Activated naive CD8-positive, alpha-beta T cell treated with anti-CD3 and anti-CD28 coated beads for 36 hours (primary cell): ENCODE measurements around the gene PSMG3. TPM values are rescaled to one million over a fixed set of nuclear protein-coding genes. Genes with fewer than 3 reads are reported as not detected.

Experiments
- DNase-seq: peaks from one replicate; pipeline ENCODE4 v3.0.0; 2021
- H3K27ac Mint-ChIP-seq: one replicate; pipeline ENCODE4 v1.8.0; 2022; ENCODE audit warnings: mild to moderate bottlenecking, moderate library complexity, mixed read lengths
- H3K27me3 Mint-ChIP-seq: one replicate; pipeline ENCODE4 v1.8.0; 2022; ENCODE audit warnings: mild to moderate bottlenecking, mixed read lengths
- H3K36me3 Mint-ChIP-seq: one replicate; pipeline ENCODE4 v1.8.0; 2021; ENCODE audit warnings: mild to moderate bottlenecking, mixed read lengths
- H3K4me1 Mint-ChIP-seq: one replicate; pipeline ENCODE4 v1.8.0; 2021; ENCODE audit warnings: mixed read lengths
- H3K4me3 Mint-ChIP-seq: one replicate; pipeline ENCODE4 v1.8.0; 2022; ENCODE audit warnings: mild to moderate bottlenecking, moderate library complexity, mixed read lengths
- H3K9me3 Mint-ChIP-seq: one replicate; pipeline ENCODE4 v1.8.0; 2022; ENCODE audit warnings: mixed read lengths
- total RNA-seq, 2 experiments: library from RNA; stranded (reverse); gene quantifications; one replicate each; pipeline ENCODE4 v1.2.3, GENCODE V29; 2021

Gene PSMG3
- total RNA-seq: 10 to 100 TPM; 55.1 to 57.0 TPM

DNA sequence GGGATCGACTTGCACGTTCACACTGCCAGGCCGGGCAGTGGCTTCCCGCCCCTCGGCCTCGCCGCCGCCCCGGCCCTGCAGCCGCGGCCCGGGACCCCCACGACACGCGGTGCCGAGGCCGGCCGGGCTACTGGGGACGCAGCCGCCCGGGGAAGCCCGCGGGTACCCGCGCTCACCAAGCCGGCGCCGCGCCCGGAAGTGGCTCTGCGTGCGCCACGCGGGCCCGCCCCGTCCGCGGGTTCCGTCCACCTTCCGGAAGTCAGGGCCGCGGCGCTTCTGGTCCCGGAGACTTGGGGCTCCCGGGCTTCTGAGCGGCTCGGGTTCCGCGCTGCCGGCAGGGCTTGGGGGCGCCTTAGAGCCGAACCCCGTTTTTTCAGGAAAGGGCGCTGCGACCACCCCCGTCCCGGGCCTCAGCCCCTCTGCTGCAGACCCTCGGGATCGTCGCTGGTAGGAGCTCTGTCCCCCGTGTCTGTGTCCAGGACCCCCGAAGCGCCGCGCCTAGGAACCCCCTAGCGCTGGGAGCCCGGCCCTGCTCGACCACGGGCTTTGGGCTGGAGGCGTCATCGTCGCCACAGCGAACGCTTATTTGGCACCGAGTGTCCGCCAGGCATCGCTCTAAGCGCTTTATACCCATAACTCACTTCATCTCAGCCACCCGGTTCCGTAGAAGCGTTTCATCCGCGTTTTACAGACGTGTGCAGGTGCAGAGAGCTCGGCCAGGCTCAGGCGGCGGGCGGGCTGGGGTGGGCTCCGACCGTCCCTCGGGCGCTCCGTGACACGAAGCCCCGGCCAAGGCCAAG lies at the start of gene PSMG3:
Gene PSMG3, minus strand, starts transcription at position 200 of the 800 bp plus-strand sequence. CDS start 693 bp downstream, outside the sequence.
- Mint-ChIP-seq H3K4me3 (peak within 1 kb of the TSS; percentile 92), H3K4me1 (peaks cover 32% of the 10 kb centered on the region), H3K27me3 (no peaks in the 10 kb centered on the region), H3K27ac (peak within 1 kb of the TSS; percentile 91), H3K36me3 (peaks cover 16% of the 10 kb centered on the region), H3K9me3 (no peaks in the 10 kb centered on the region)
- peak; percentile 94 for DNase-seq

DNA sequence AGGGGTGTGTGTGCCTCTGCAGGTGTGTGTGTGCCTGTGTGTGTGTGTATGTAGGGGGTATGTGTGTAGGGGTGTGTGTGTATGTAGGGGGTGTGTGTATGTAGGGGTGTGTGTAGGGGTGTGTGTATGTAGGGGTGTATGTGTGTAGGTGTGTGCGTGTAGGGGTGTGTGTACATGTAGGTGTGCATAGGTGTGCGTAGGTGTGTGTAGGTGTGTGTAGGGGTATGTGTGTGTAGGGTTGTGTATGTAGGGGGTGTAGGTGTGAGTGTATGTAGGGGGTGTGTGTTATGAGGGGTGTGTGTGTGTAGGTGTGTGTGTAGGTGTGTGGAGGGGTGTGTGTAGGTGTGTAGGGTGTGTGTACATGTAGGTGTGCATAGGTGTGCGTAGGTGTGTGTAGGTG lies 48.6 kb upstream of the PSMG3 start:
- no peaks in the 10 kb centered on the region for H3K27me3 Mint-ChIP-seq
- no peaks in the 10 kb centered on the region for H3K36me3 Mint-ChIP-seq
- H3K4me3 Mint-ChIP-seq: no peak overlapping the region
- DNase-seq: no peak
- H3K4me1 Mint-ChIP-seq: no peaks in the 10 kb centered on the region
- peaks cover 2% of the 10 kb centered on the region for H3K9me3 Mint-ChIP-seq
- no peak overlapping the region for H3K27ac Mint-ChIP-seq

DNA sequence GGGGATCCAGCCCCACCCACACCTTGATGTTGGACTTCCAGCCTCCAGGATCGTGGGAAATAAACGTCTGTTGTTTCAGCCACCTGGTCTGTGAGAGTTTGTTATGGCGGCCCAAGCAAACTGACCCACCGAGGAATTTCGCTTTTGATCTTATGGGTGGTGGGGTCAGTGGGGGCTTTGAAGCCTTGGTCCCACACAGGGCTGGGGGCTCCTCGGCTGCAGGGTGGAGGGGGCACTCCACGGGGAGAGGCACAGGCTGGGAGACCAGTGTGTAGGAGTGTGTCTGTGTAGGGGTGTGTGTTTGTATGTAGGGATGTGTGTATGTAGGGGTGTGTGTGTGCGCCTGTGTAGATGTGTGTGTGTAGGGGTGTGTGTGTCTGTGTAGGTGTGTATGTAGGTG lies 48.1 kb upstream of the PSMG3 start:
- Mint-ChIP-seq H3K9me3 (peaks cover 2% of the 10 kb centered on the region), H3K27ac (no peak overlapping the region), H3K27me3 (no peaks in the 10 kb centered on the region), H3K4me3 (no peak overlapping the region), H3K36me3 (no peaks in the 10 kb centered on the region), H3K4me1 (no peaks in the 10 kb centered on the region)
- no peak for DNase-seq

DNA sequence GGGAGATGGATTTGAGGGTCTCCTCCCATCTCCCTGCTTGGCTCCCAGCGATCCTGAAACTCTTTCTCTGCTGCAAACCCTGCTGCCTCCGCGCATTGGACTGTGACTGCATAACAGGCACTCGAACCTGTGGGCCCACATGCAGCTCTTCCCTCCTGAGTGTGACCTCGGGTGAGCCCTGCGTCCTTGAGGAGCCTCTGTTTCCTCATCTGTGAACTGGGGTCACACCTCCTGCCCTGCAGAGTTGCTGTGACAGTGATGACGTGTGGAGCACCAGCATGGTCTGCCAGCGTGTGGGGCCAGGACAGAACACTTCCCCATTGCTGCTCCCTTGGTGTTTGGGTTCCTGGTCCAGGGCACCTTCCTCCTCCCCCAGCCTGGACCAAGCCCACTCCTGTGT lies 46.9 kb upstream of the PSMG3 start:
- Mint-ChIP-seq H3K4me1 (no peaks in the 10 kb centered on the region), H3K36me3 (no peaks in the 10 kb centered on the region), H3K27me3 (no peaks in the 10 kb centered on the region), H3K27ac (no peak overlapping the region), H3K4me3 (no peak overlapping the region), H3K9me3 (peaks cover 2% of the 10 kb centered on the region)
- DNase-seq: no peak

DNA sequence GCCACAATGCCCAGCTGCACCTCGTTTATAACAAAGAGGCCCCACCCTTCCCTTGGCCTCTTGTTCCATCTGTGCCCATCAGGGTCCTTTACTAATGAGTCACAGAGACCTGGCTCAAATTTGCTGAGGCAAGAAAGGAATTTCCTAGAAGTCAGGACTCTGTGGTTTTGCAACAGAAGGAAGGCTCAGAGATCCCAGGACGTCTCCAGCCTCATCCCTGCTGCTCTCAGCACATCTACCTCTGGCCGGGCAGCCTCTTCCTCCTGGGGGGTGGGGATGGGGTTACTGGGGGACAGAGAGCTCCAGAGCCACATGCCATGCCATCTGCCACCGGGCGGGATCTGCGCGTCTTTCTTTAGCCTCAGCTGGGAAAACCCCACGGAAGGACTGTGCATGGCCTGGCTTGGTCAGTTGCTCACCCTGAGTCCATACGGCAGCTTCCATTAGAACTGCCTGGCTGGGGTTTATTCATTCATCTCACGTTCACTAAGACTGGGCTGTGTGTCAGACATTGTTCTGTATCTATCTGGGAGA lies 41.9 kb upstream of the PSMG3 start:
- no peaks in the 10 kb centered on the region for H3K9me3 Mint-ChIP-seq
- H3K27ac Mint-ChIP-seq: no peak overlapping the region
- no peak overlapping the region for H3K4me3 Mint-ChIP-seq
- H3K36me3 Mint-ChIP-seq: no peaks in the 10 kb centered on the region
- DNase-seq: no peak
- H3K27me3 Mint-ChIP-seq: peaks cover 9% of the 10 kb centered on the region
- no peaks in the 10 kb centered on the region for H3K4me1 Mint-ChIP-seq

- no peak for DNase-seq
- no peaks in the 10 kb centered on the region for H3K36me3 Mint-ChIP-seq
- peaks cover 13% of the 10 kb centered on the region for H3K27me3 Mint-ChIP-seq
- H3K9me3 Mint-ChIP-seq: no peaks in the 10 kb centered on the region
- no peaks in the 10 kb centered on the region for H3K4me1 Mint-ChIP-seq
- H3K4me3 Mint-ChIP-seq: no peak overlapping the region
- no peak overlapping the region for H3K27ac Mint-ChIP-seq
These were observed 41.0 kb upstream of the PSMG3 start for GRCh38 chr7:1610678-1611302.

DNA sequence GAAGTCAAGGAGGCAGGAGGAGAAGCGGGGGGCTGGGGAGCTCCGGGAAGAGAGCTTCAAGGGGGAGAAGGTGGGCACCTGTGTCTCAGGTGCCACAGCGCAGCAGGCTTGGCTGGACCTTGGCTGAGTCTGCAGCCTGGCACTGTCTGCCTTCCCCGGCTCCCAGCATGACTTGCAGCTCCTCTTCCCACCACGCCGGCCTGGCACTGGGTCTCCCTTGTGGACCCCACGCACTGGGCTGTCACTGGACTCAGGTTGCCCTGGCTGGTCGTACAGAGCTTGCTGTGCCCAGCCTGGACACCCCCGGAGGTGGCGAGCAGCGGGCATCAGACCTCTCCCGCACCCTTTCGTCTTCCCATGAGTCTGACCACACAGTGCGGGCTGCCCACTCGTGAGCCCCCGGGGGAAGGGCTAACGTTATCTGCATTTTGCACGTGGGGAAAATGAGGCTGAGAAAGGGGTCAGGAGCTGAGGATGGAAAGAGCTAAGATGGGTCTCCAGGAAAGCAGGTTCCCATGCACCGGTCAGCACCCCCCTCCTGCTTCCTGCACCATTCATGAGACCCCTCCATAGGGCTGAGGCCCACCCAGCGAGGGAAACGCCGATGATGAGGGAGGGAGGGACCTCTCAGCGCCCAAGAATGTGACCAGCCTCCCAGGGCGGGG lies 40.3 kb upstream of the PSMG3 start:
- peaks cover 13% of the 10 kb centered on the region for H3K27me3 Mint-ChIP-seq
- no peak overlapping the region for H3K4me3 Mint-ChIP-seq
- no peaks in the 10 kb centered on the region for H3K9me3 Mint-ChIP-seq
- no peaks in the 10 kb centered on the region for H3K4me1 Mint-ChIP-seq
- no peak for DNase-seq
- H3K36me3 Mint-ChIP-seq: no peaks in the 10 kb centered on the region
- no peak overlapping the region for H3K27ac Mint-ChIP-seq

- DNase-seq: no peak
- H3K27ac Mint-ChIP-seq: no peak overlapping the region
- H3K4me3 Mint-ChIP-seq: no peak overlapping the region
- no peaks in the 10 kb centered on the region for H3K36me3 Mint-ChIP-seq
- peaks cover 13% of the 10 kb centered on the region for H3K27me3 Mint-ChIP-seq
- no peaks in the 10 kb centered on the region for H3K9me3 Mint-ChIP-seq
- H3K4me1 Mint-ChIP-seq: no peaks in the 10 kb centered on the region
These were observed 39.2 kb upstream of the PSMG3 start for GRCh38 chr7:1609023-1609422.

GRCh38 chr7:1608318-1608717 lies 38.5 kb upstream of the PSMG3 start:
- H3K4me3 Mint-ChIP-seq: no peak overlapping the region
- DNase-seq: no peak
- H3K36me3 Mint-ChIP-seq: no peaks in the 10 kb centered on the region
- no peaks in the 10 kb centered on the region for H3K4me1 Mint-ChIP-seq
- H3K9me3 Mint-ChIP-seq: no peaks in the 10 kb centered on the region
- peaks cover 13% of the 10 kb centered on the region for H3K27me3 Mint-ChIP-seq
- no peak overlapping the region for H3K27ac Mint-ChIP-seq

DNA sequence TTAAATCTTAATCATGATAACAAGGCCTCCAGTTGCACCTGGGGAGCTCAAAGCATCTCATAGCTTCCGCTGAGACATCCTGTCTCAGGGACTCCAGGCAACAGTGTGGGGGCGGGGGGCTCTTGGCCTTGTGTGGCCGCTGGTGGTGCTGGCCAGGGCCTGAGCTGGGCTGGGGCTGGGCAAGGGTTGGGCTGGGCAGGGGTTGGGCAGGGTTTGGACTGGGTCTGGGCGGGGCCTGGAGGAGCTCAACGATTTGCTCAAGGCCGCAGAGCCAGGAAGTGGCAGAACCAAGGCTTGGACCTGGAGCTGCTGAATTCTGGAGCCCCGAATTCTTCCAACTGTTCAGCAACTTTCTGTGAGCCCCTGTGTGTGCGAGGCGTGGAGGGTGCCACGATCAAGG lies 37.9 kb upstream of the PSMG3 start:
- no peaks in the 10 kb centered on the region for H3K4me1 Mint-ChIP-seq
- H3K27me3 Mint-ChIP-seq: peaks cover 13% of the 10 kb centered on the region
- H3K9me3 Mint-ChIP-seq: no peaks in the 10 kb centered on the region
- DNase-seq: no peak
- H3K36me3 Mint-ChIP-seq: no peaks in the 10 kb centered on the region
- H3K4me3 Mint-ChIP-seq: no peak overlapping the region
- H3K27ac Mint-ChIP-seq: no peak overlapping the region

DNA sequence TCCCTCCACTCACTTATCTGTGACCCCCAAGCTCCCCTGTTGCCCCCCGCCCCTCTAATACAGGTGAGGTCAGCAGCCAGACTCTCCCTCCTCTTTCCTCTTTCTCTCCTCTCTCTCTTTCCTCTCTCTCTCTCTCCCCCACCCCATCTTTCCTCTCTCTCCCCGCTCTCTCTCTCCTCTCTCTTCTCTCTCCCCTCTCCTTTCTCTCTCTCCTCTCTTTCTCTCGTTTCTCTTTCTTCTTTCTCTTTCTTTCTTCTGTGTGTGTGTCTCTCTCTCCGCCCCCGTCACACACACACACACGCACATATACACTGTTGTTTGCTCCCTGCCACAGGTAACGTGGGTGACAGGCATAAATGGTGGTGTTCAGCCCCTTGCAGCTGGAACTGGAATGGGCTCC lies 37.2 kb upstream of the PSMG3 start:
- Mint-ChIP-seq H3K27ac (no peak overlapping the region), H3K4me1 (no peaks in the 10 kb centered on the region), H3K27me3 (peaks cover 13% of the 10 kb centered on the region), H3K9me3 (no peaks in the 10 kb centered on the region), H3K36me3 (no peaks in the 10 kb centered on the region), H3K4me3 (no peak overlapping the region)
- DNase-seq: no peak

GRCh38 chr7:1604383-1604782 lies 34.6 kb upstream of the PSMG3 start:
- H3K9me3 Mint-ChIP-seq: no peaks in the 10 kb centered on the region

DNA sequence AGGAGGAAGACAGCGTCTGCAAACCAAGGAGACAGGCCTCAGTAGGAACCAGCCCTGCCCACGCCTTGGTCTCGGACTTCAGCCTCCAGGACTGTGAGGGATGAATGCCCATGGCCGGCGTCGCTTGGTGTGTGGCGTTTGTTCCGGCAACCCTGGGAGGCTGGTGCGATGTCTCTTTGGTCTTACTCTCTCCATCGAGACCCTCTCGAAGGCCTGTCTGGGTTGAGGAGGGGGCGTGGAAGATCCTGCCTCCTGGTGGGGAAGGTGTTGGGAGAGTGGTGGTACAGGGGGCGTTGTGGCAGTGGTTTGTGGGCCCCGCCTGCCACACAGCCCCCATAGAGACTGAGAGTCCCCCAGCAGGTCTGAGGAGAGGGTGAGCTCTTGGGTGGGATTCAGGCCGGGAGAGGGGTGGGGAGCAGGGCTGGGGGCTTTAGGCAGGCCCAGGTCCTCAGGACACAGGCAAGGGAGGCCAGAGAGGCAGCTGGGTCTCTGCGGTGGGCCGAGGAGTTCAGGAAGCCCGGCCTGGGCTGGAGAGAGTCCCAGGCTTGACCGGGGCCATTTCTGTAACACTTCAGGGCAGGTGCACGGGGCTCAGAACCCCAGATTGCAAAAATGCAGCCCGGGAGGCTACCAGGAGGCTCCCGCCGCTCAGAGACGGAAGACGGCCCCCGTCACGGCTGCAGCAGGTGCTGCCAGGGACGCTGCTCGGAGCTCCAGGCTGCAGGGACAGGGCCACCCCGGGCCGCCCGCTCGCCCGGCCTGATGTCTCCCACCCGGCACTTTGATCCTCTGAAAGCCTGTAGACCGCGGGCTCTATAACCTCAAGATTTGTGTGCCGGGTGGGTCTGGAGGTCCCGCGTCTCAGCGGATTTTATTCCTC lies 33.8 kb upstream of the PSMG3 start:
- H3K27ac Mint-ChIP-seq: no peak overlapping the region
- H3K9me3 Mint-ChIP-seq: no peaks in the 10 kb centered on the region
- no peaks in the 10 kb centered on the region for H3K4me1 Mint-ChIP-seq
- H3K4me3 Mint-ChIP-seq: no peak overlapping the region
- H3K36me3 Mint-ChIP-seq: no peaks in the 10 kb centered on the region
- no peak for DNase-seq
- H3K27me3 Mint-ChIP-seq: peaks cover 13% of the 10 kb centered on the region

More at GRCh38 chr7:1604383-1604782, 34.6 kb upstream of the PSMG3 start:
- Mint-ChIP-seq H3K27me3 (peaks cover 13% of the 10 kb centered on the region), H3K4me1 (no peaks in the 10 kb centered on the region), H3K4me3 (no peak overlapping the region), H3K27ac (no peak overlapping the region), H3K36me3 (no peaks in the 10 kb centered on the region)
- no peak for DNase-seq

- Mint-ChIP-seq H3K27me3 (peaks cover 10% of the 10 kb centered on the region), H3K27ac (no peak overlapping the region), H3K9me3 (no peaks in the 10 kb centered on the region), H3K4me1 (no peaks in the 10 kb centered on the region), H3K4me3 (no peak overlapping the region), H3K36me3 (no peaks in the 10 kb centered on the region)
- no peak for DNase-seq
These were observed 32.6 kb upstream of the PSMG3 start for GRCh38 chr7:1602386-1602785.
